HG02610 (cell line): Measurements from ENCODE around the gene GLI1.
"Not testable (repeated sequence)": the region's sequence is repeated elsewhere in the genome, so short reads cannot be mapped to it uniquely, and the experiment has no call there.

Source experiments
- ATAC-seq: cut with Tn5 transposase; IDR thresholded peaks from one replicate; pipeline ENCODE4 v1.9.1; 2021; ENCODE audit warnings: mild to moderate bottlenecking, moderate library complexity; ENCODE audit not compliant: unreplicated experiment

Gene GLI1

DNA sequence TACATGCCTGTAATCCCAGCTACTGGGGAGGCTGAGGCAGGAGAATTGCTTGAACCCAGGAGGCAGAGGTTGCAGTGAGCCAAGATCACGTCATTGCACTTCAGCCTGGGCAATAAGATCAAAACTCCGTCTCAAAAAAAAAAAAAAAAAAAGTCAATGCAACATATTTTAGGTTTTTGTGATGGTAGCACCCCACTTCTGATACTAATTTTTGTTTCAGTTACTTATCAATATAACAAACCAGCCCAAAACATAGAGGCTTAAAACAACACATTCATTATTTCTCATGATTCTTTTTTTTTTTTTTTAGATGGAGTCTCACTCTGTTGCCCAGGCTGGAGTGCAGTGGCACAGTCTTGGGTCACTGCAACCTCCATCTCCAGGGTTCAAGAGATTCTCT, 18.2 kb upstream of the GLI1 start:
- not testable (repeated sequence) for ATAC-seq

DNA sequence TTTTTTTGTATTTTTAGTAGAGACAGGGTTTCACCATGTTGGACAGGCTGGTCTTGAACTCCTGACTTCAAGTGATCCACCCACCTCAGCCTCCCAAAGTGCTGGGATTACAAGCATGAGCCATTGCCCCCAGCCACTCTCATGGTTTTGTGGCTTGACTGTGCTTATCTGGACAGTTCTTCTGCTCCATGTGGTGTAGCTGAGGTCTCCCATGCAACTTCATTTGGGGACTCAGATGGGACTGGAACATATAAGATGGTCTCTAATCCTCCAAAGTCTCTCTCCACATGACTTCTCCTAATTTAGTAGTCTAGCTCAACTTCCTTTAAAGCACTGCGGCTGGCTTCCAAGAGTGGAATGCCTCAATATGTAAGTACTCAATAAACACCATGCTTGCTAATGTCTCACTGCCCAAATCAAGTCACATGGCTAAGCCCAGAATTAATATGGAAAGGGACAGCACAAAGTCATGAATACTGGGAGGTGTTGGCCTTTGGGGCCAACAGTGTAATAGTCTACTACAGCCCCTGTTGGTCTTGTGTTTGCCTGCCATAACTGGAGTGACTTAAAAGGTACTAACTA, 17.6 kb upstream of the GLI1 start:
- ATAC-seq = no peak

DNA sequence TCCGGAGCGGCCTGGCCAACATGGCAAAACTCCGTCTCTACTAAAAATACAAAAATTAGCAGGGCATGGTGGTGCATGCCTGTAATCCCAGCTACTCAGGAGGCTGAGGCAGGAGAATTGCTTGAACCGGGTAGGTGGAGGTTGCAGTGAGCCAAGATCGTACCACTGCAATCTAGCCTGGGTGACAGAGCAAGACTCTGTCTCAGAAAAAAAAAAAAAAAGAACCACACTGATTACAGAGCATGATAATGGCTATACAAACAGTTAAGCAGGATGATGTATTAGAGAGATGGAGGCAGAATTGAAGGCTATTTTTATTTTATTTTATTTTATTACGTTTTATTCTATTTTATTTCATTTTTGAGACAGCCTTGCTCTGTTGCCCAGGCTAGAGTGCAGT, 15.2 kb upstream of the GLI1 start:
- not testable (repeated sequence) for ATAC-seq

DNA sequence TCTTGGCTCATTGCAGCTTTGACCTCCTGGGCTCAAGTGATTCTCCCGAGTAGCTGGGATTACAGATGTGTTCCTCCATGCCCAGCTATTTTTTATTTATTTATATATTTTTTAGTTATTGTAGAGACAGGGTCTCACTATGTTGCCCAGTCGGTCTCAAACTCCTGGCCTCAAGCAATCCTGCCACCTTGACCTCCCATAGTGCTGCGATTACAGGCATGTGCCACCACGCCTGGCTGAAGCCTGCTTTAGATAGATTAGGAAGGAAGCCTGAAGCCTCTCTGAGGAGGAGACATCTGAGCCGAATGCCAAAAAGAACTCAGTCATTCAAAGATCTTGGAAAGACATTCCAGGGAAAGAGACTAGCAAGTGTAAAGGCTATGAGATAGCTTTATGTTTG, 14.8 kb upstream of the GLI1 start:
- ATAC-seq = no peak

DNA sequence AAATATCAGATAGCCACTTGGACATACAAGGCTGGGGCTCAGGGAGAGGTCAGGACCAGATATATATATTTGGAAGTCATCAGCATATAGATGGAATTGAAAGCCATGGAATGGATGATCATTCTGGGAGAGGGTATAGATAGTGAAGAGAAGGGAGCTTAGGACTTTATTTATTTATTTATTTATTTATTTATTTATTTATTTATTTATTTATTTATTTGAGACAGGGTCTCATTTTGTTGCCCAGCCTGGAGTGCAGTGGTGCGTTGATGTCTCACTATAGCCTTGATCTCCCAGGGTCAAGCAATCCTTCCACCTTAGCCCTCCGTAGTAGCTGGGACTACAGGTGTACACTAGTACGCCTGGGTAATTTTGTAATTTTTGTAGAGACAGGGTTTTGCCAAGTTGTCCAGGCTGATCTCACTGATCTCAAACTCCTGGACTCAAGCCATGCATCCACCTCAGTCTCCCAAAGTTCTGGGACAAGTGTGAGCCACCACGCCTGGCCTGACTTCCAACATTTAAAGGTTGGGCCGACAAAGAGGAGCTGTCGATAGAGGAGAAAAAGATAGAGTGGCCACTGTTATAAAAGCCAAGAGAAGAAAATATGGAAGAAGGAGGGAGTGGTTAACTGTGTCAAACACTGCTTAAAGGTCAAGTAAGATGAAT, 13.2 kb upstream of the GLI1 start:
- ATAC-seq = no peak

DNA sequence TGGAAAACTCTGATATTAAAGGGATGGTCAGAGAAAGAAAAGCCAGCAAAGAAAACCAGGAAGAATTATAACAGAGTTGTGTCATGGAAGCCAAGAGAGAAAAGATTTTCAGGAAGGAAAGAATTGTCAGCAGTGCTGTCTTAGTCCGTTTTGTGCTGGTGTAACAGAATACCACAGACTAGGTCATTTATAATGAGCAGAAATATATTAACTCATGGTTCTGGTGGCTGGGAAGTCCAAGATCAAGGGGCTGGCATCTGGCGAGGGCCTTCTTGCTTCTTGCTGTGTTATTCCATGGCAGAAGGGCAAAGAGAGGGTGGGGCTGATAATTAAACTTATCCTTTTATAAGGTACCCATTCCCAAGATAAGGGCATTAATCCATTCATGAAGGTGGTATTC, 10.9 kb upstream of the GLI1 start:
- ATAC-seq = no peak

DNA sequence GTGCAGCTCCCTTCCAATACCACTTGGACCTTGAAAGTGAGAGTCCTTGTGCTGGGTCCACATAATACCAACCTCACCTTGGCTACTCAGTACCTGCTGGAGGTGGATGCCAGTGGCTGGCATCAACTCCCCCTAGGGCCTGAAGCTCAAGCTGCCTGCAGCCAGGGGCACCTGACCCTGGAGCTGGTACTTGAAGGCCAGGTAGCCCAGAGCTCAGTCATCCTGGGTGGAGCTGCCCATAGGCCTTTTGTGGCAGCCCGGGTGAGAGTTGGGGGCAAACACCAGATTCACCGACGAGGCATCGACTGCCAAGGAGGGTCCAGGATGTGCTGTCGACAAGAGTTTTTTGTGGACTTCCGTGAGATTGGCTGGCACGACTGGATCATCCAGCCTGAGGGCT, 10.2 kb upstream of the GLI1 start:
- no peak for ATAC-seq

DNA sequence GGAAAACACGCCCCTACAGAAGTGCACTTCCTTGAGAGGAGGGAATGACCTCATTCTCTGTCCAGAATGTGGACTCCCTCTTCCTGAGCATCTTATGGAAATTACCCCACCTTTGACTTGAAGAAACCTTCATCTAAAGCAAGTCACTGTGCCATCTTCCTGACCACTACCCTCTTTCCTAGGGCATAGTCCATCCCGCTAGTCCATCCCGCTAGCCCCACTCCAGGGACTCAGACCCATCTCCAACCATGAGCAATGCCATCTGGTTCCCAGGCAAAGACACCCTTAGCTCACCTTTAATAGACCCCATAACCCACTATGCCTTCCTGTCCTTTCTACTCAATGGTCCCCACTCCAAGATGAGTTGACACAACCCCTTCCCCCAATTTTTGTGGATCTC, 9.5 kb upstream of the GLI1 start:
- ATAC-seq = no peak

DNA sequence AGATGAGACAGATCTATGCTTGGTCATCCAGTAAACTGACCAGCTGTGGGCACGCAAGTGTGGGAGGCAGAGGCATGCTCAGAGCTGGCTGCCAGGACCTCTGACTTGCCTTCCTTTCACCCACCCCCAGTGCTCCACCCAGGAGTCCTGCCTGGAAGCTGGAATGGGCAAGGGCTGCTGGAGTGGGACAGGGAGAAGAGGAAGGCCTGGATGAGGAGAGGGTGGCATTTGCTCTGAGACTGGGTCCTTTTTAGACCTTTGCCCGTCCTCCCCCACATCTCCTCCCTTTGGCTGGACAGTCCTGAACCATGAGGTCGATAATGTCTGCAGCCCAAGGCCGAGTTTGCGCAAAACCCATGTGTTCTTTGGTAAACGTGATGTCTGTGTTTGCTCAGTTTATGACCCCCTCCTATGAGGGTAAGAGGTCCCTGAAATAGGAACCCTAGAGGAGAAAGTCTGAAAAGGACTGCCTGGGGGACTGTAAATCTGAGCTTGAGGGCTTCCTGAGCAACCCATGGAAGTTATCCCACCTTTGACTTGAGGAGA, 8.3 kb upstream of the GLI1 start:
- ATAC-seq = no peak

DNA sequence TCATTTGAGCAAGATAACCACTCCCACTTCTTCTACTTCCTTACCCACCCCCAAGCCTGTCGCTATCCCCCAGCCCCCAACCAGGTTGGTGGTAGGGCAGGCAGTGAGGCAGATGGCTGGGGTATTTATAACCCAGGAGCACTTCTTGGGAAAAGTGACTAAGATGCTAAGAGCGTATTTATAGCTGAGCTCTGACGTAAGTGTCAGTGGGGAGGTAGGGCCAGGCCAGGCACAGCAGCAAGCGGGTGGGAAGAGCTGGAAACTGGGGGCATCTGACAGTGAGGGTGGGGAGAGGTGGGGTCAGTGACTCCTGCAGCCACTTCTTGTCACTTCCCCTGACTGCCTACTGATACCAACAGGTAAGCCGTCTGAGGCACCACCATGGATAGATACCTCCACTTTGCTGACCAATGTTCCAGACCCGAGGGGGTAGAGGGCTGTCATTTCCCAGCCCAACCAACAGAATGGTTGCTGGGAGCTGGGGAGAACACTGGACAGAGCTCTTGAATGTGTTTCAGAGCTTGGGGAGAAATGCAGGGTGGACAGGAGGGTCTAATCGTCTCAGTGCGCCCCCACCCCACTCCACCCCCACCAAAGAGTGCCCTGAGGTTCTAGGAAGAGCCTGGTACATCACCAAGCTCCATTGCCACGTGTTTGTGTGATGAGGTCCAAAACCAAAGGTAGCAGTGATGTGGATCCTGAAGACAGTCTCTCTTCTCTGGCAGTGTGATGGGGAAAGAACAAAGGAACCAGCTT, 7.2 kb upstream of the GLI1 start:
- ATAC-seq = no peak

DNA sequence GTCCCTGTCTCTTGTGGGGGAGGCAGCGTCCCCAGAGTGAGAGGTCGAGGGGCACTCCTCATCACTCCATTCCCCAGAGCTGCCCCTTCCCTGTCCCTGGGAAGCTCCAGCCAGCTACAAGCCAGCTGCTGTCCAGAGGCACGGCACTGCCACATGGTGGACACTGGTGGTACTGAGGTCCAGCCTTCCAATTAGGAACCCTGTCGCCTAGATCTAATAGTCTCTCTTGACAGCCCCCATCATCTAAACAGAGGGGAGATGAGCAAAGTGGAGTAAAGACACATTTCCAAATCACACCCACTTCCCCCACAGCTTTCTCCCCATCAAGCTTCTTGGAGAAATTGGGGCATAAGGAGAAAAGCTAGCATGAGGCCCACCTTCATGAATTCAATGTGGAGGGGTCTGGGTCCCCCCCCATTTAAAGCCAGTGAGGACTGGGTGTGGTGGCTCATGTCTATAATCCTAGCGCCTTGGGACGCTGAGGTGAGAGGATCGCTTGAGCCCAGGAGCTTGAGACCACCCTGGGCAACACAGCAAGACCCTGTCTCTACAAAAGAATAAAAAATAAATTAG, 6.6 kb upstream of the GLI1 start:
- peak; percentile 53 for ATAC-seq

DNA sequence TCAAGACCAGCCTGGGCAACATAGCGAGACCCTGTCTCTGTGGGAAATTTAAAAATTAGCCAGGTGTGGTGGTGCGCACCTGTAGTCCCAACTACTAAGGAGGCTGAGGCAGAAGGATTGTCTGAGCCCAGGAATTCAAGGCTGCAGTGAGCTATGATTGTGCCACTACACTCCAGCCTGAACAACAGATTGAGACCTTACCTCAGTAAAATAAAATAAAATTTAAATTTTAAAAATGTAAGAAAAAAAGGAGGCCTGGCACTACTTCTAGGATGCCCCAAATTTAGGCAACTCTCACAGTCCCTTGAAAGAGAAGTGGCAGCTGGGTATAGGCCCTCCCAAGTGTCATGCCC, 5.4 kb upstream of the GLI1 start:
- no peak for ATAC-seq

DNA sequence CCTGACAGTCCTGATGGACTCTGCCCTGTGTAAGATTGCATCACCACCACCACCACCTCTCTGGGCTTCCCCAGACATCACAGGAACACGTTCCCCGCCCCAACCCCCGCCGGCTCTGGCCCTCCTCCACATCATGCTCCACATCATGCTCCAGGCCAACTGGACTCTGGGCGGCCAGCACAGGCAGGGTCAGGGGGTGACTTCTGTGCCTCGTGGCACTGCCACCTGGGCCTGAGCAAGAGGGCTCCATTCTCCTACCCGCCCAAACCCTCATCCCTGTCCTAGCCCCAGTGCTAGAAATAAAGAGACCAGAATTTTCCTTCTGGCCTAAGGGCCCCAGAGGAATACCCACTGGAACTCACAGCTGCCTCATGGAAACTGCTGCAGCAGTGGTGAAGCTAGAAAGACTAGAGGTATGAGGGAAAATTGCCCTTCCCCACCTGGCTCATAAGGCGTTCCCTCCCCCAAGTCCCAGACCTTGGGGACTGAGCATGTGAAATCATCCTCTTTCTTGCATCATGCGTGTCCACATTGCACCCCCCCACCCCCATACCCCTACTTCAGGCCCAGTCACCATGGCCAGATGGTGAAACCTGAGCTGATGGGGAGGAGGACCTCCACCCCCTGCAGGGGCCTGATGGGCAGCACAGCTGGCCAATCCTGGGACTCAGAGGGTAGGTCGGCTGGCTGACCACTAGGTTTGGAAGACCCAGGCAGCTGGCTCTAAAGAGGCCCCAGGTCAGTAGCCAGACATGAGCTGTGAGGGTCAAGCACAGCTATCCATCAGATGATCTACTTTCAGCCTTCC, 4.8 kb upstream of the GLI1 start, which contains the start of gene INHBE:
Gene INHBE, plus strand, starts transcription at position 742 of the 808 bp plus-strand sequence. CDS start 230 bp downstream, outside the sequence.
- ATAC-seq = no peak

DNA sequence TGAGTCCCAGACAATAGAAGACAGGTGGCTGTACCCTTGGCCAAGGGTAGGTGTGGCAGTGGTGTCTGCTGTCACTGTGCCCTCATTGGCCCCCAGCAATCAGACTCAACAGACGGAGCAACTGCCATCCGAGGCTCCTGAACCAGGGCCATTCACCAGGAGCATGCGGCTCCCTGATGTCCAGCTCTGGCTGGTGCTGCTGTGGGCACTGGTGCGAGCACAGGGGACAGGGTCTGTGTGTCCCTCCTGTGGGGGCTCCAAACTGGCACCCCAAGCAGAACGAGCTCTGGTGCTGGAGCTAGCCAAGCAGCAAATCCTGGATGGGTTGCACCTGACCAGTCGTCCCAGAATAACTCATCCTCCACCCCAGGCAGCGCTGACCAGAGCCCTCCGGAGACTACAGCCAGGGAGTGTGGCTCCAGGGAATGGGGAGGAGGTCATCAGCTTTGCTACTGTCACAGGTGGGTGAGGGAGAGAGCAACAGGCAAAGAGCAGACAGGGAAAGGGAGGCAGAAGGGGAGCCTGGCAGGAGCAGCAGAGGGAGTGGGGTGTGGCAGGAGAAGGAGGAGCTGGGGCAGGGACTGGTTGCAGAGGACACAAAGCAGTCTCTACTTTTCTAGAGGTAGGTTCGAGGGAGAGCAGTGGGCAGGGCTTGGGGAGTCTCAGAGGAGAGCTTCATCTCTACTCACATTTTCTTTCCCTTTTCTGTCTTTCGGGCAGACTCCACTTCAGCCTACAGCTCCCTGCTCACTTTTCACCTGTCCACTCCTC, 4.0 kb upstream of the GLI1 start:
- ATAC-seq = no peak

DNA sequence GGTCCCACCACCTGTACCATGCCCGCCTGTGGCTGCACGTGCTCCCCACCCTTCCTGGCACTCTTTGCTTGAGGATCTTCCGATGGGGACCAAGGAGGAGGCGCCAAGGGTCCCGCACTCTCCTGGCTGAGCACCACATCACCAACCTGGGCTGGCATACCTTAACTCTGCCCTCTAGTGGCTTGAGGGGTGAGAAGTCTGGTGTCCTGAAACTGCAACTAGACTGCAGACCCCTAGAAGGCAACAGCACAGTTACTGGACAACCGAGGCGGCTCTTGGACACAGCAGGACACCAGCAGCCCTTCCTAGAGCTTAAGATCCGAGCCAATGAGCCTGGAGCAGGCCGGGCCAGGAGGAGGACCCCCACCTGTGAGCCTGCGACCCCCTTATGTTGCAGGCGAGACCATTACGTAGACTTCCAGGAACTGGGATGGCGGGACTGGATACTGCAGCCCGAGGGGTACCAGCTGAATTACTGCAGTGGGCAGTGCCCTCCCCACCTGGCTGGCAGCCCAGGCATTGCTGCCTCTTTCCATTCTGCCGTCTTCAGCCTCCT, 3.4 kb upstream of the GLI1 start:
- no peak for ATAC-seq

DNA sequence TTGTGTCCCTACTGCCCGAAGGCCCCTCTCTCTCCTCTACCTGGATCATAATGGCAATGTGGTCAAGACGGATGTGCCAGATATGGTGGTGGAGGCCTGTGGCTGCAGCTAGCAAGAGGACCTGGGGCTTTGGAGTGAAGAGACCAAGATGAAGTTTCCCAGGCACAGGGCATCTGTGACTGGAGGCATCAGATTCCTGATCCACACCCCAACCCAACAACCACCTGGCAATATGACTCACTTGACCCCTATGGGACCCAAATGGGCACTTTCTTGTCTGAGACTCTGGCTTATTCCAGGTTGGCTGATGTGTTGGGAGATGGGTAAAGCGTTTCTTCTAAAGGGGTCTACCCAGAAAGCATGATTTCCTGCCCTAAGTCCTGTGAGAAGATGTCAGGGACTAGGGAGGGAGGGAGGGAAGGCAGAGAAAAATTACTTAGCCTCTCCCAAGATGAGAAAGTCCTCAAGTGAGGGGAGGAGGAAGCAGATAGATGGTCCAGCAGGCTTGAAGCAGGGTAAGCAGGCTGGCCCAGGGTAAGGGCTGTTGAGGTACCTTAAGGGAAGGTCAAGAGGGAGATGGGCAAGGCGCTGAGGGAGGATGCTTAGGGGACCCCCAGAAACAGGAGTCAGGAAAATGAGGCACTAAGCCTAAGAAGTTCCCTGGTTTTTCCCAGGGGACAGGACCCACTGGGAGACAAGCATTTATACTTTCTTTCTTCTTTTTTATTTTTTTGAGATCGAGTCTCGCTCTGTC, 2.7 kb upstream of the GLI1 start:
- no peak for ATAC-seq

DNA sequence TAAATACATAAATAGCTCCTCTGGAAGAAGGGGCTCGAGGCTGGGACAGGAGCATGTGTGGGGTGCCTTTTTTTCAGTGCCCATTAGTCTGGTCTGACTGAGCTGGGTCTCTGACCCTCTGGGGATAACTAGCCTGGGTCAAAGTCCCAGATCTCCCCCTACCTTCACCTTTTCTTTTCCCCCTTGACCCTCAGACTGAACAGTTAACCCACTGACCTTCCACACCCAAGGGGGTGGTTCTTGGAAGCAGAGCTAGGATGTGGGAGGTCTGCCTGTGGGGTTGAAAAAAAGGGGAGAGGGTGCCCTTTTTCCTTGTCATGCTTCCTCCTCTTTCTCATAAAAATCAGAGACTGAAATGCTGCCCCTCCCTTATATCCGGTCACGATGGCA, 925 bp upstream of the GLI1 start:
- ATAC-seq = no peak

DNA sequence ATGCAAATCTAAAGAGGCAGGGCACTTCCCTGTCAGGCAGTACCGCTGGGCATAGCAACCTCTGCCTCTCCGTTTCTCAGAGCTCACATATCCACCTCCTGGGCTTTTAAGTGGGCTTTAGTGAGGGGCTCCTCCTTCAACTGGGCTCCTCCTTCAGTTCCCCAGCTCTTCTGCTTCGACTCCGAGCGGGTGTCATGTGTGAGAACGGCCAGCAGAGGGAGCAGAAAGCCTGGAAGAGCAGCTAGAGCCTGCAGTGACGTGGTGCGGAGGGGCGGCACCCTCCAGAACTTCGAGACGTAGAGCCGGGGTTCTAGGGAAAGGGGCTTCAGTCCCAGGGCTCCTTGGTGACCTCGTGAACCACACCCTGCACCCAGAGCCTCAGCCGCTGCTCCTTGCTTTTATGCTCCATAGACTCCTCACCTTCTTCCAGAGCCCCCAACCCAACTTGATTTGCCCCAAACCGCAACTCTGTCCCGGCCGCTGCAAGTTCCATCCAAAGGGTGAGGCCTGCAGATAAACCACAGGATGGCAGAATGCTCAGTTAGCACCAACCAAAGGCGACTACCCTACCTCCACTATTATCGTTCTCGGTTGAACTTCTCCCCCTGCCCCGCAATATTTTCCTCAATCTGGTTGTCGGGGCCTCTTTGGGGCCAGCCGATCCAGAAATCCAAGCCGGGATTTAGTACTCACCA, 383 bp upstream of the GLI1 start:
- ATAC-seq = peak; percentile 52

DNA sequence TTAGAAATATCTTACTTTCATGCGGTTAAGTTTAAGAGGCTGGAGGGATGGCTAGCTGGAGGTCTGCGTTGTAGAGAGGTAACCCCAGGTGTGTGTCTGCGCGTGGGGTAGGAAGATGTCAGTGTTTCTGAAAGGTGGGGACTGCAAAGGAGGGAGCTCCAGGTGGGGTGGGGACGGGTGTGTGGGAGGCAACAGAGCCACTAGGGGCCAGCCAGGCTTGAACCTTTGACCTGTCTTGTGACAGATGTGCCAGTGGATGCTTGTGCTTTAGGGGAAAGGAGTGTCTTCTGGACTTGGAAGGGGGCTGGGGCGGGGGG, 841 bp downstream of the GLI1 start:
- no peak for ATAC-seq
